ENCODE data around the gene TCFL5.
"Not testable (repeated sequence)": the region's sequence is repeated elsewhere in the genome, so short reads cannot be mapped to it uniquely, and the experiment has no call there.

DNA sequence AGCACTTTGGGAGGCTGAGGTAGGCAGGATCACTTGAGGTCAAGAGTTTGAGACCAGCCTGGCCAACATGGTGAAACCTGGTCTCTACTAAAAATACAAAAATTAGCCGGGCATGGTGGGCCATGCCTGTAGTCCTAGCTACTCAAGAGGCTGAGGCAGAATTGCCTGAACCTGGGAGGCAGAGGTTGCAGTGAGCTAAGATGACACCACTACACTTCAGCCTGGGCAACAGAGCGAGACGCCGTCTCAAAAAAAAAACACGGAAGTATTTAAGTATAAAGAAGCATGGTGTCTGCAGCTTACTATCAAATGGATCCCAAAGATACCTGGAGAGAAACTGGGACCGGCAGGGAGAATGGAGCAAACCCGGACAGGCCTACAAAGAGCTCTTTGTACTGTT, 12.7 kb downstream of the TCFL5 start:
- not testable (repeated sequence) for TF ChIP-seq CTCF, POLR2AphosphoS5, POLR2A (IDR thresholded peaks at IDR 0.05)
